IMR-90 (cell line): ENCODE results near the gene ZNF213.

ENCODE experiments used
- BHLHE40 ChIP-seq: fragments of 150-350 bp; IDR thresholded peaks from 2 replicates; pipeline ENCODE4 v1.6.1; 2016; ENCODE audit warnings: mild to moderate bottlenecking, low read depth, low read length
- CEBPB ChIP-seq: IDR thresholded peaks from 2 replicates; pipeline ENCODE4 v1.6.1; 2012; ENCODE audit warnings: low read depth, low read length, improper control_type of control experiment
- CHD1 ChIP-seq: IDR thresholded peaks from 2 replicates; pipeline ENCODE4 v1.6.1; 2012; ENCODE audit warnings: low read depth, low read length, improper control_type of control experiment
- CTCF ChIP-seq: conservative IDR thresholded peaks from 2 replicates; pipeline ENCODE4 v1.5.1; 2012; ENCODE audit warnings: mild to moderate bottlenecking, low read depth, low read length, improper control_type of control experiment
- ELK1 ChIP-seq: fragments of 150-350 bp; IDR thresholded peaks from 2 replicates; pipeline ENCODE4 v1.6.1; 2016; ENCODE audit warnings: low read depth, mild to moderate bottlenecking, low read length, moderate library complexity, borderline replicate concordance
- MAZ ChIP-seq: IDR thresholded peaks from 2 replicates; pipeline ENCODE4 v1.6.1; 2012; ENCODE audit warnings: low read depth, mild to moderate bottlenecking, low read length, improper control_type of control experiment, moderate library complexity, borderline replicate concordance
- MXI1 ChIP-seq: IDR thresholded peaks from 2 replicates; pipeline ENCODE4 v1.6.1; 2012; ENCODE audit warnings: low read depth, mild to moderate bottlenecking, low read length, moderate library complexity, borderline replicate concordance
- POLR2A ChIP-seq: IDR thresholded peaks from 2 replicates; pipeline ENCODE4 v1.6.1; 2012; ENCODE audit warnings: mild to moderate bottlenecking, low read depth, low read length
- RAD21 ChIP-seq: IDR thresholded peaks from 2 replicates; pipeline ENCODE4 v1.6.1; 2012; ENCODE audit warnings: low read length, improper control_type of control experiment
- RCOR1 ChIP-seq: IDR thresholded peaks from 2 replicates; pipeline ENCODE4 v1.6.1; 2012; ENCODE audit warnings: mild to moderate bottlenecking, low read length, improper control_type of control experiment; ENCODE audit not compliant: insufficient replicate concordance
- RFX5 ChIP-seq: IDR thresholded peaks from 2 replicates; pipeline ENCODE4 v1.8.0; 2012; ENCODE audit warnings: low read depth, mild to moderate bottlenecking, low read length, moderate library complexity
- SMC3 ChIP-seq: fragments of 150-350 bp; IDR thresholded peaks from 2 replicates; pipeline ENCODE4 v1.6.1; 2016; ENCODE audit warnings: low read depth, mild to moderate bottlenecking, antibody characterized with exemption, low read length, moderate library complexity
- TF ChIP-seq, protein P1 (sequence below): fragments of 150-350 bp; IDR thresholded peaks from 2 replicates; pipeline ENCODE4 v1.6.1; 2017; ENCODE audit warnings: mild to moderate bottlenecking, antibody characterized with exemption, low read length, low read depth

DNA sequence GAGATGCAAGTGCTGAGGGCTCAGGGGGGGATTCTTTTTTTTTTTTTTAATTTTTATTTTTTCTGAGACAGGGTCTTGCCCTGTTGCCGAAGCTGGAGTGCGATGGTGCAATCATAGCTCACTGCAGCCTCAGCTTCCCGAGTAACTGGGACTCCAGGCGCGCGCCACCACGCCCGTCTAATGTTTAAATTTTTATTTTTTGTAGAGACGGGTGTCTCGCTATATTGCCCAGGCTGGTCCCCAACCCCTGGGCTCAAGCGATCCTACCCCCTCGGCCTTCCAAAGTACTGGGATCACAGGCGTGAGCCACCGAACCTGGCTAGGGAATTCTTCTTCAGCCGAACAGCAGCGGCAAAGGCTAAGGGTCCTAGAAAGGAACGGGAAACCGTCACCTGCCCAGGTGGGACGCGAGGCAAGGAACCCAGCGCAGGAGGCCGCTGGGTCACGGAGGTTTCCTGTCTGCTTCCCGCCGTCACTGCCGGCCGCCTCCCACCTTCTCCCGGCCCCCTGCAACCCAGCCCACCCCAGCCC is 39.9 kb downstream of the ZNF213 start:
- TF ChIP-seq POLR2A (no peak), CTCF (no peak), SMC3 (no peak), RAD21 (no peak), RCOR1 (no peak), MXI1 (no peak), CHD1 (no peak), CEBPB (no peak), ELK1 (no peak), MAZ (no peak), BHLHE40 (no peak), RFX5 (no peak)
- TF ChIP-seq, protein P1, sequence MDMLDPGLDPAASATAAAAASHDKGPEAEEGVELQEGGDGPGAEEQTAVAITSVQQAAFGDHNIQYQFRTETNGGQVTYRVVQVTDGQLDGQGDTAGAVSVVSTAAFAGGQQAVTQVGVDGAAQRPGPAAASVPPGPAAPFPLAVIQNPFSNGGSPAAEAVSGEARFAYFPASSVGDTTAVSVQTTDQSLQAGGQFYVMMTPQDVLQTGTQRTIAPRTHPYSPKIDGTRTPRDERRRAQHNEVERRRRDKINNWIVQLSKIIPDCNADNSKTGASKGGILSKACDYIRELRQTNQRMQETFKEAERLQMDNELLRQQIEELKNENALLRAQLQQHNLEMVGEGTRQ, result no peak
